ENCODE results near the gene QPRT.
"Not testable (repeated sequence)": the region's sequence is repeated elsewhere in the genome, so short reads cannot be mapped to it uniquely, and the experiment has no call there.

The QPRT gene

GRCh38 chr16:29678691-29679267 lies at the start of gene QPRT:
TSS of gene QPRT (plus strand) at chr16:29679180. CDS start at chr16:29679198, 18 bp downstream.
- DNase-seq: no peak

GRCh38 chr16:29629318-29629717 lies 49.7 kb upstream of the QPRT start:
- DNase-seq: not testable (repeated sequence)

- not testable (repeated sequence) for DNase-seq
Observed at GRCh38 chr16:29631658-29632057, 47.3 kb upstream of the QPRT start.

DNA sequence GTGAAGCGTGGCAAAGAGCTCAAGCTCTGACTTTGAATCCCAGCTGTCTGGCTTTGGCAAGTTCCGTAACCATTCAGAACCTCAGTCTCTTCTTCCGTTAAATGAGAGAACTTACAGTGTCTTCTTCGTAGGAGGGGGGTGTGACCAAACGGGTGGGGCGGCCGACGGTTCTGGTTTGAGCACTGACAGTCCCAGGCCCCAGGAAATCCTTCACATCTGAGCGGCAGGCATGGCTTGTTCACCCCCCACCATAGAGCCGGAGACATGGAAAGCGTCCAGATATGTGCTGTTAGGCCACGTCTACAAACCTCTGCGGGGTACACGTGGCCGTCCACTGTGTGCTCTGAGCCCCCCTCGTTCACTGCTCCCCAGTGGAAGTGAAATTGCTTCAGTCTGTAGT lies 43.1 kb upstream of the QPRT start:
- DNase-seq: not testable (repeated sequence)

- not testable (repeated sequence) for DNase-seq
Observed at GRCh38 chr16:29636368-29636767, 42.6 kb upstream of the QPRT start.

GRCh38 chr16:29638751-29639150 lies 40.2 kb upstream of the QPRT start:
- DNase-seq: not testable (repeated sequence)

DNA sequence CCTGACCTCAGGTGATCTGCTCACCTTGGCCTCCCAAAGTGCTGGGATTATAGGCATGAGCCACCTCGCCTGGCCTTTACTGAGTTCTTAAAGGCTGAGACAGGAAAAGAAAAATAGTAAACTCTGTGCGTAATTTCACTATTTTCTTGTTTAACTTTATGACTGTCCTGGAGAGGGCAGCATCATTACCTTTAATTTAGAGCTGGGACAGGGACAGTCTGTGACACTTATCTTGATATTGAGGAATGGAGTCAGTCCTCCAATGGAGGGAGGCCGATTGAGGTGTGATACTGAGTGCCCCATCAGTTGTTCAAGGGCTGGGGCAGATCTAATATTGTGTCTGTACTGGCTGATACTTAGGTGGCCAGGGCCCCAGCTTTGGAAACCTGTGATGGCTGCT lies 37.4 kb upstream of the QPRT start:
- no peak for DNase-seq

DNA sequence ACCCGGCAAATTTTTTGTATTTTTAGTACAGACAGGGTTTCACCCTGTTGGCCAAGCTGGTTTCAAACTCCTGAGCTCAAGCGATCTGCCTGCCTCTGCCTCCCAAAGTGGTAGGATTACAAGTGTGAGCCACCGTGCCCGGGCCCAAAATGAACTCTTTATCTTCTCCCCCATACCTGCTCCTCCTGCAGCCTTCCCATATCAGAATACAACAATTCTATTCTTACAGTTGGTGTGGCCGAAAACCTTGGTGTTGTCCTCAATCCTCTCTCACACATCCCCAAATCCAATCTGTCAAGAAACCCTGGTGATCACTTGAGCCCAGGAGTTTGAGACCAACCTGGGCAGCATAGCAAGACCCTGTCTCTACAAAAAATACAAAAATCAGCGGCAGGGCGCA lies 35.4 kb upstream of the QPRT start:
- no peak for DNase-seq

- no peak for DNase-seq
Observed at GRCh38 chr16:29644338-29644857, 34.6 kb upstream of the QPRT start.

DNA sequence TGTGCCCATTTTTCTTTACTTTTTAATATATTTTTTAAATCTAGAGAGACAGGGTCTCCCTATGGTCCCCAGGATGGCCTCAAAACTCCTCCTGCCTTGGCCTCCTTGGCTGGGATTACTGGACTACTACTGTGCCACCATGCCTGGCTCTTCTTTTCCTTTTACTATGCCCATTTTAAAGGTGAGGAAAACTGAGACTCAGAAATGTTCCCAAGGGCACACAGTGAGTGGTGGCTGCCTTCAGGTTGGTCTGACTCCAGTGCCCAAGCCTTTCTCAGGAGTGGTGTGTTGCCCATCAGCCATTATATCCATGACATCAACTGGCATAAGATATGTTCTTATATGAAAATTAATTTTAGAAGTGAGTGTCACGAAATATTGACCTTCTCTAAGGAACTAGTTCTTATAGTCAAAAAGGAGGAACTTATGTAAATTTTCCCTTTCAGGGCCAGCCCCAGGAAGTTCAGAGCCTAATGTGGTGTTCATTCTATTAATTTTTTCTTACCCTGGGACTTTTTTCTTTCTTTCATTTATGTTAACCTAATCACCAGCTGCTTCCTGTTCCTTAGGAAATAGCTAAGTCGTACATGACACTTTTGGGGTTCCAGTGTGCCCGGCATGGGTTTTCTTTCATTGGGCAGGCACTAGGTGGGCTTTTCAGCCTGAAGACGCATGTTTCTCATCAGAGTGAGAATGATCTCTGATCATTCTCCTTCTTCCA lies 33.8 kb upstream of the QPRT start:
- DNase-seq: no peak

DNA sequence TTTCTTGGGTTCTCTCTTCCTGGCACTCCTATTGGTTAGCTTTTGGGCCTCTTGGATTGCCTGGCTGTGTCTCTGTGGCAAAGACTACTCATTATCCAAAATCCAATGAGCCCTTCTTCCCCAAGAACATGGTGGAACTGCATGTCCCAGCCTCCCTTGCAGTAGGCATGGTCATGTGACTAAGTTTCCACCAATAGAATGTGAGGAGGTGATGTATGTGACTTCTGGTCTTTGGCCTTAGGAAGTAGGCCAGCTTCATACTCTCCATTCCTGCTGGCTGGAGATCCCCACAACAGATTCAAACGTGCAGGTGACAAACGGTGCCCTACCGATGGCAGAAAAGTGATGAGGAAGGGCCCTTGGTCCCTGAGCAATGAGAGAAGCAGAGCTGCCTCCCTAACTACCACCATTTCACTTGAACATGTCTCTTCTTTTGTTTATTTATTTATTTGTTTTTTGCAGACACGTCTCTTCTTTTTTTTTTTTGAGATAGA lies 33.2 kb upstream of the QPRT start:
- peak in 1 of 3 experiments; percentile 11 for DNase-seq

- DNase-seq: no peak
Observed at GRCh38 chr16:29646947-29647346, 32.0 kb upstream of the QPRT start.

DNA sequence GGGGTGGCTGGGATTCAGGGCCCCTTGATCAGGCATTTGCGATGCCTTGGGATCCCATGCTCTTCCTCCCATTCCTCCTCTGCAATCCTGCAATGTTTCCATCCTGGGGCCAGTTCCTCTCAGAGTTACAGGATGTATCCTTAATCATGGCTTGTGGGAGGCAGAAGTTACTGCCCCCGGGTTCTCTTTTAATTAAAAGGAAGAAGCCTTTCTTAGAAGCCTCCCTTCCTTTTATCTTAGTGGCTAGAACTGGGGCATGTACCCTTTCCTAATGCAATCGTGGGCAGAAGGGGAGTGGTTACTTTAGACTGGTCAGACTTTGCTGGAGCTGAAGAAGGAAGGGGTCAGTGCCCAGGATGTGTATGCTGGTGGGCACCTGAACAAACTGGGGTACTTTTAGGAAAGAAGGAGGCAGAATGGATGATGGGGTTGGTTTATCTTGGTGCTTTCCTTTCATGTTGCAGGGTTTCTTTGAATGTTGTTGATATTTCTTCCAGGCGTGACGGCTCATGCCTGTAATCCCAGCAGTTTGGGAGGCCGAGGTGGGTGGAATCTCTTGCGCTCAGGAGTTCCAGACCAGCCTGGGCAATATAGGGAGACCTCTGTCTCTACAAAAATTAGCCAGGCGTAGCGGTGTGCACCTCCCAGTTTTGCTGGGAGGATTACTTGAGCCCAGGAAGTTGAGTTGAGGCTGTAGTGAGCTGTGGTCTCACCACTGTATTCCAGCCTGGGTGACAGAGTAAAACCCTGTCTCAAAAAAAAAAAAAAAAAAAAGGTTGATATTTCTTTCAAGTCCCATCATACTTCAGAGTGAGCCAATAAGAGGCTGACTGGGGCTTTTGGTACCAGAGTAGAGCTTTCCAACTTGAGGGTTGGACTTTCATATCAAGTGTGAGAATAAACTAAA lies 29.1 kb upstream of the QPRT start:
- peak in 1 of 3 experiments; percentile 23 for DNase-seq

GRCh38 chr16:29650771-29651170 lies 28.2 kb upstream of the QPRT start:
- DNase-seq: no peak

GRCh38 chr16:29651774-29652349 lies 27.1 kb upstream of the QPRT start:
- DNase-seq: no peak

DNA sequence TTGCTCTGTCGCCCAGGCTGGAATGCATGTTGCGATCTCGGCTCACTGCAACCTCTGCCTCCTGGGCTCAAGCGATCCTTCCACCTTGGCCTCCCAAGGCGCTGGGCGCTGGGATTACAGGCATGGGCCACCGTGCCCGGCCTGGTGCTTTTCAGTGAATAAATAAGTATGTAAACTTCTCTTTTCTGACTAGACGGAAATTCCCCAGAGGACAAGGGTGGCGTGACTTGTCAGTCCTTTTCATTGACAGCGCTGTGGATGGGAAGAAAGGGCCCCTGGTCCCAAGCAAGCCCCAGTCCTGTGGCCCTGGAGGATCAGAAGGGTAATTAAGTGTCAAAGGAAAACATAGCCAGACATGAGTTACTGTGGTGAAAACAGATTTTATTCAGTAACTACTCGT lies 25.5 kb upstream of the QPRT start:
- DNase-seq: no peak

GRCh38 chr16:29653890-29654289 lies 25.1 kb upstream of the QPRT start:
- not testable (repeated sequence) for DNase-seq

DNA sequence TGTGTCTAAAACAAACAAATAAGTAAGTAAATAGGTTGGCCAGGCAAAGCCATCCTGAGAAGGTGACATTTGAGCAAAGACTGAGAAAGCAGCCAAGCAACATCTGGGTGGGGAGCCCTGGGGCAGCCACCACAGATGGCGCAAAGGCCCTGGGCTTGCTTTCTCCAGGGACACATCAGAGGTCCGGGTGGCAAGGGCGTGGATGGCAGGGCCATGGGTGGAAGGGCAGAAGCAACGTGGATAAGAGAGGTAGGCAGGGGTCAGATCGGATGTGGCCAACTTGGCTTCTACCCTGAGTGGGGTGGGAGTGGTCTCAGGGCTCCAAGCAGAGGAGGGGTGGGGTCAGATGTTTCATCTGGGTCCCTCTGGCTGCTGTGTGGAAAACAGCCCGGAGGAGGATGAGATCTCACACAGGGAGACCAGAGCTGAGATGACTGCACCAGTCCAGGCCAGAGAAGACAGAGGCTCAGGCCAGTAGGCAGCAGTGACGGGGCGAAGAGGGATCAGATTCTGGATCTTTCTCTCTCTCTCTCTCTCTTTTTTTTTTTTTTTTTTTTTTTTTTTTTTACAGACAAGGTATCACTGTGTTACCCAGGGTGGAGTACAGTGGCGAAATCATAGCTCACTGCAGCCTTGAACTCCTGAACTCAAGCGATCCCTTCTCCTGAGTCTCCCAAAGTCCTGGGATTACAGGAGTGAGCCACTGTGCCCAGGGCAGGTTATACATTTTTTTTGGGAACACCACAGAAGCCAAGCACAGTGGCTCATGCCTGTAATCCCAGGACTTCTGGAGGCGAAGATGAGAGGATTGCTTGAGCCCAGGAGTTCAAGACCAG lies 22.1 kb upstream of the QPRT start:
- no peak for DNase-seq

DNA sequence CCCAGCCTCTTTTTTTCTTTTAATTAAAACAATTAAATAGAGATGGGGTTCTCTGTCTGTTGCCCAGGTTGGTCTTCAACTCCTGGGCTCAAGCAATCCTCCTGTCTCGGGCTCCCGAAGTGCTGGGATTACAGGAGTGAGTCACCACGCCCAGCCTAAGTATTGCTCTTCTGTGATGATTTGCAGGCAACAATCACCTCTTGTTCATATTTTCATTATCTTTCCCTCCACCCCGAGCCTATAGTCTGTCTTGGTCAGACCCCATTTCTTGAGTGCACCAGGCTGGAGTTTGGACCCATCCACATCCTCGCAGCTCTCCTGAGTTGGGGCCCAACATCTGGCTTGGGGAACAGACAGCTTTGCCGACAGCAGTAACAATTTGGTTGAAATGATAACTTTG lies 20.3 kb upstream of the QPRT start:
- no peak for DNase-seq

DNA sequence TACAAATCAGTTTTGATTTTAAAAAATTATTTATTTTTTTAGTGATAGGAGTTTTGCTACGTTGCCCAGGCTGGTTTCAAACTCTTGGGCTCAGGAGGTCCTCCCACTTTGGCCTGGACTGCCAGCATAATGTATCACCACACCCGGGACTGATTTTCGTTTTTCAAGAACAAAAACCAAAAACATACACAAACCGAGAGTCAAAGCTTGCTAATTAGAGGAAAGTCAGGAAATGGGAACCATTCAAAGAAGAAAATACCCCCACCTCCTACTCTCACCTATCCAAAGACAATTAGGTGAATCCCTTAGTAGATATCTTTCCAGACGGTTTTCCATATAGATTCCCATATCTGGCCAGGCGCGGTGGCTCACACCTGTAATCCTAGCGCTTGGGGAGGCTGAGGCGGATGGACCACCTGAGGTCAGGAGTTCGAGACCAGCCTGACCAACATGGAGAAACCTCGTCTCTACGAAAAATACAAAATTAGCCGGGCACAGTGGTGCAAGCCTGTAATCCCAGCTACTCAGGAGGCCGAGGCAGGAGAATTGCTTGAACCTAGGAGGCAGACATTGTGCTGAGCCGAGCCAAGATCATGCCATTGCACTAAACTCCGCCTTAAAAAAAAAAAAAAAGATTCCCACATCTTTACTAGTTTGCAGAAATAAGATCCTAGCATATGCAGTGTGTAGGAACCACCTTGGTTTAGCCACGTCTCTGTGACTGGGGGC lies 16.8 kb upstream of the QPRT start:
- no peak for DNase-seq

GRCh38 chr16:29662729-29663015 lies 16.3 kb upstream of the QPRT start:
- no peak for DNase-seq
